Stimulated activated CD4-positive, alpha-beta T cell treated with anti-CD3 and anti-CD28 coated beads, TNF-alpha, amount 100 ng/mL, for 24 hours (primary cell): ENCODE results near the gene CADPS.

Experiments
- DNase-seq, 3 experiments: peaks; one replicate each; pipeline ENCODE4 v3.0.0-alpha.2; 2020; ENCODE audit warnings: low read depth in 3 of 3

CADPS gene

DNA sequence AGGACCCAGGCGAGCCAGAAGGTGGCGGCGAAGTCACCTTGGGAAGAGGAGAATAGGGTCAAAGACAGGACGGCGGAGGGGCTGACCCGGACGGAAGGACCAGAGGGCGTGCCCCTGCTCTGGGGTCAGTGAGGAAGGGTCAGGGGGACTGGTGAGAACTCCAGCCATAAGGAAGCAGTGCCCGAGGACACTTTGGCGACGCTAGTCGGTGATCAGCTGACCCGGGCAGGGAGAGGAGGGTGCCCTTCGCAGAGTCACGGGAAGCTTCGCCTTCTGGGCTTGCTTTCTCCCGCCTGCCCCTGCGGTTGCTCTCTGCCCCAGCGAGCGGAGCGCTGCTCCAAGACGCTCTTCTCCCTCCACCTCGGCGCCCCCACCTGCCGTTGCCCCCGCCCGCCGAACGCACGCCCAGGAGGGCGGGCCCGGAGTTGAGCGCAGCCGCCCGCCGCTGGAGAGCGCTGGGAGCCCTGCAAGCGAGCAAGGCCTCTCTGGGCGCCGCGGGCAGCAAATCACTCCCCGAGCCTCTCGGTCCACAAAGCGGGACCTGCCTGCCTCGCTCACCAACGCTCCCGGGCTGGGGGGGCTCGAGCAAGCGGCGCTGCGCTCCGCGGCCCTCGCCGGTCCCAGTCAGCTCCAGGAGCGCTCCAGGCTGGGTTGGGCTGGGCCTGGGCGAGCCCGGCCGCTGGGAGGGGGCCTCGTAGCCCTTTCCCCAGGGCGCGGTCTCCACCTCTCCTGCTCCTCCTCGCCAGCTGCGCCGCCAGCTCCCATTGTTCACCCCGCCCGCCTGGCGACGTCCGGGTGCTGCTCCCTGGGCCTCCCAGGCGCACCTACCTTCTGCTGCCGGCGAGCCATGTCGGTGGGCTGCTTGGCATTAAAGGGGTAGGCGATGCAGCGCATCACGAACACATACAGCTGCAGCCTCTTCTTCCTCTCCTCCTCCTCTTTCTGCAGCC, 1.2 kb downstream of the CADPS start:
- DNase-seq = no peak

- no peak for DNase-seq
Measured at GRCh38 chr3:62873451-62873760, 1.8 kb downstream of the CADPS start.

DNA sequence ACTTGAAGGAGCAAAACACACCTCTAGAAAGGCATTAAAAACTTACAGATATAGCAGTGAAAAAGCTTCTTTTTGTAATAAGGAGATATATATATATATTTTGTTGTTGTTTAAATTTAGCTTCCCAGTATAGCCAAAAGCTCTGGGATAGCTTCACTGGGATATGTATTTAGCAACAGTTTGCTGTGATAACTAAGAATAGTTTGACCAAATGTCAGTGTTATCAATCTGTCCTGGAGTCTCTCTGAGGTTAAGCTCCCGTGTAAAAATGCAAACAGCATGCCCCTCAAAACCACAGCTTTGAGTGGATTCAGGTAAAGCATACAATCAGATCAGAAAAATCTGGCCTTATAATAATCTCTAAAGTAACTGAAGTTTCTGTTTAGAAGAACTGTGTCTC, 2.9 kb downstream of the CADPS start:
- no peak for DNase-seq

GRCh38 chr3:62870321-62870720, 4.9 kb downstream of the CADPS start:
- no peak for DNase-seq

GRCh38 chr3:62863648-62864047, 11.6 kb downstream of the CADPS start:
- no peak for DNase-seq

GRCh38 chr3:62859203-62859791, 15.9 kb downstream of the CADPS start:
- no peak for DNase-seq

GRCh38 chr3:62845996-62846395, 29.2 kb downstream of the CADPS start:
- no peak for DNase-seq

DNA sequence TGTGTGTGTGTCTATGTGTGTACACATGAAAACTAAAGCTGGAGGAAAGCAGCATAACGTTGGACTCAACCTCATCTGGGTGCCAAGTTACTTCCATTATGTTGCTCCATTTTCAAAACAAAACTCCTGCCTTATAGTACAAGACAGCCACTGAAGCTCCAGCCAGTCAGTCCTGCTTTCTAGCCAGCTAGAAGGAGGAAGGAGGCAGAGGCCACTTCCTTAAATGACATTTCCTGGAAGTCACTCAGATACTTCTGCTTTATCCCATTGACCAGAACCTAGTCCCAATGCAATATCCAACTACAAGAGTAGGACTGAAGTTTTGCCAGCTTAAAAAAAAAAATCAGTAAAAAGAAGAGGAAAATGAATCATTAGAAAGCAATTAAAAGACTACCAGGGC, 31.7 kb downstream of the CADPS start:
- DNase-seq = no peak

- no peak for DNase-seq
Measured at GRCh38 chr3:62839748-62840147, 35.5 kb downstream of the CADPS start.

GRCh38 chr3:62837145-62837787, 38.0 kb downstream of the CADPS start:
- no peak for DNase-seq

DNA sequence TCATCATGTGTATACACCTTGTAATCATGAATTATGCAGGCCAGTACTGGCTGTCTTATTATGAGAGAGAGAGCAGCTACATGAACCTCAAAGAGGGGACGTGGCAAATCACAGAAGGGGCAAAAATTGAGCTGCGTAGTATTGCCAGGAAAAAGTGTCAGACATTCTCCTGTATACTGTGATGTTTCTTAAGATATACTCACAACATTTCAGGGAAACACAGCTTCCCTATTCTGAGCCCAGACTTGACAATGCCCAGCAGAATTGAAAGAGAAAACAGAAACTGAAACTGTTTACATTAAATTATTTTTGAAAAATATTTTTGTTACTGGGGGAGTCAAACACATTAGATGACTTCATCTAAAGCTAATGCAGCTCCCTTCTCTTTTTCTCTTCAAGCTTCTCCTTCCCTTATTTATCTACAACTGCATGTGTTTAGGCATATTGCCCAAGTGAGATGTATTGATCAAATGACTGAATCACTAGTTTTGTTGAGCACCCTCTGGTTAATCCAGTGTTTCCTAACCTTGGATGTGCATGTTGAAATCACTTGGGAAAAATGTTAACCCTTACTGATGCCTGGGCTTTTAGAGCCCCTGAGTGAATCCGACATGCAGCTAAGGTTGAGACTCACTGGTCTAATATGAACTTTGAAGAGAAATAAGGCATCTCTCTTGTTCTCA, 39.5 kb downstream of the CADPS start:
- no peak for DNase-seq

DNA sequence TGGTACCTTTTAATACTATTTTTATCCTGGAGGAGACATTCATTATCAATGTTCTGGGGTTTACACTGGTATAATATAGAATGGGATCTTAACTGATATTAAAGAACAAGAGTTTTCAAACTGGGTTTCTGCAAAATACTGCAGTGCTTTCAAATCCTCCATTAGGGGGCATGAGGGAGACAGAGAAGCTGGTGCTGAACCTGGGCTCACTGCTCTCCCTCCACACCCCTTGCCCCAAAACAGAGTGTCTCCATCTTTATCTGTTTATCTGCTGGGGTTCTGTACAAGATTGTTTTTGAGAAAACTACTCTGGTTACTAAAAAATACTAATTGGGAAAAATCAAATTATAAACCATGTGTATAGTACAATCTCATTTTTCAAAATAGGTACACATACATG, 41.7 kb downstream of the CADPS start:
- no peak for DNase-seq

DNA sequence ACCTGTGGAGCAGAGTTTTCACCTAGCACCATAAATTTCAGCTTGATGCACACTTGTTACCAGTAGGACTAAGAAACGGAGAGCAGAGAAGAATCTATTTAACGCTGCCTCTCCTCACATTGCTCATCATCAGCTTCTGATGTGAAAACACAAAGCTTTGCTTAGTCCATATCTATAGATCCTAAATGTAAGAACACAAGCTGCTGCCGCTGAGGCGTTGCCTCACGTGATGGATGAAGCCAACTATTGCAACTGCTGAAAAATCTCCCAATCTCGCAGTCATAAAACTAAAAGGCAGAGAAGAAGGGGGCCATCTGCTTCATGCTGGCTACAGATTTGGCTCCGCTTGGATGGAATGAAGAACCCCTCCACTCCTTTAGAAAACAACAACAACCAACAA, 42.7 kb downstream of the CADPS start:
- no peak for DNase-seq

- no peak for DNase-seq
Measured at GRCh38 chr3:62830727-62831322, 44.4 kb downstream of the CADPS start.

DNA sequence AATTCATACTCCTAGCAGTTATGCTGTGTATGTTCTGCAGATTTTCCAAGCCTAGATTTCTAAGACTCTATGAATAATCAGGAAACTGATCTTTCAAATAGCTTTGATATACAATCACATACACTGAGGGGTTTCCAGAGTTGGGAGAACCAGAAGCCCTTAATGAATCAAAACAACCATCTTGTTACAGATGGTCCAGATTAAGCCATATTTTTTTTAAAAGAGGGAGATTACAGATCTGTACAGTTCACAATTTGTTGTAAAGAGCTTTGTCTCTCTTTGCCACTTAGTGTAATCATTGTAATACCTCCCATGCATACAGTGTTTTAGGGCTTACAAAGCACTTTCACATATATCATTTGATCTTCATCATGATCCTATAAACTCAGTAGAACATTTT, 47.7 kb downstream of the CADPS start:
- DNase-seq = no peak

GRCh38 chr3:62824965-62825592, 50.1 kb downstream of the CADPS start:
- DNase-seq = no peak

GRCh38 chr3:62823461-62824050, 51.7 kb downstream of the CADPS start:
- no peak for DNase-seq

- no peak for DNase-seq
Measured at GRCh38 chr3:62822905-62823304, 52.3 kb downstream of the CADPS start.

DNA sequence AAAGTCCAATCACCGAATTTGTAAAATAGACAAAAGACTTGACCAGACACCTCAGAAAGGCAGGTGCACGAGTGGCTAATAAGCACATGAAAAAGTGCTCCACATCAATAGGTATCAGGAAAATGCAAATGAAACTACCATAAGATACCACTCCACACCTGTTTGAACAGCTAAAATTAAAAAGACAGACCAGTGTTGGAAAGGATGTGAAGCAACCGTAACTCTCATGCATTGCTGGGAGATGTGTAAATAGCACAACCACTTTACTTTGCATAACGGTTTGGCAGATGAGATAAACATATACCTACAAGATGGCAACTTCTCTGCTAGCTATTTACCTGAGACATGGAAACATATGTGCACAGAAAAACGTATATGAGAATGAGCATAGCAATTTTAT, 56.9 kb downstream of the CADPS start:
- DNase-seq = no peak

DNA sequence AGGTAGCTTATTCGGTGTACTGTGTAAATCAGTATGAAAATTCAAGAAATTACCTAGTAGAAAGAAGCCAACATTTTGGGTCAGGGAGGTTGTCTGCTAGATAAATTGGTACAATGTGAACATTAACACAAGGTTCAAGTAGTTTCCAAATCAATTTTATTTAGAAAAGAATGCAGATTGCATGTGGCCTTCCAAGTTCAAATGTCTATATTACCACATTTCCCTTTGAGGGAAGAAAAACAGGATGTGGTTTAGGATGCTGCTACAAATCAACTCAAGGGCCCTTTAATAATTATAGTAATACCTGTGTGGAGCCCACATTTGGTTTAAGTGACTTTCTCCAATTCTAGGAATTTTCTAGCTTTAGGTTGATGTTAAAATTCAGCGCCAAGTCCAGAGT, 57.5 kb downstream of the CADPS start:
- no peak for DNase-seq

GRCh38 chr3:62815981-62816380, 59.2 kb downstream of the CADPS start:
- DNase-seq = no peak
